PC-3 (cell line): Measurements from ENCODE around the gene MKLN1. TPM values are rescaled to one million over a fixed set of nuclear protein-coding genes. Genes with fewer than 3 reads are reported as not detected.

Experiments
- ATAC-seq: fragments of 200-7000 bp; cut with Tn5 transposase; 2 replicates; pipeline ENCODE4 v1.9.1; 2020; ENCODE audit warnings: mild to moderate bottlenecking, moderate library complexity
- BruUV-seq: library from RNA; stranded (reverse); fragments of 400-500 nt; replicated peaks from 2 replicates; lab custom pipeline; 2021; lab: Mats Ljungman, UMichigan
- CTCF ChIA-PET: fragments of 300-600 bp; sonication (Branson Sonifier 250); formaldehyde crosslinking; loops from one replicate; lab custom pipeline; 2022; ENCODE audit warnings: antibody characterized with exemption; lab: Charles Lee
- POLR2A ChIA-PET: fragments of 300-600 bp; sonication (Branson Sonifier 250); formaldehyde crosslinking; loops from one replicate; lab custom pipeline; 2022; ENCODE audit warnings: antibody characterized with exemption; ENCODE audit not compliant: unreplicated experiment; lab: Charles Lee
- DNase-seq: peaks from one replicate; pipeline ENCODE4 v3.0.0-alpha.2; 2015
- H2AFZ ChIP-seq: fragments of 300-600 bp; sonication (generic); 2 replicates; pipeline ENCODE4 v1.6.0; 2016; ENCODE audit warnings: antibody characterized with exemption, low read length
- H3F3A ChIP-seq: fragments of 300-600 bp; sonication (generic); one replicate; pipeline ENCODE4 v1.6.0; 2017; ENCODE audit warnings: antibody characterized with exemption, low read length, control low read depth, mild to moderate bottlenecking; ENCODE audit not compliant: unreplicated experiment
- H3K27ac ChIP-seq: fragments of 300-600 bp; sonication (generic); 2 replicates; pipeline ENCODE4 v1.5.1; 2016; ENCODE audit warnings: mild to moderate bottlenecking, low read length
- H3K27me3 ChIP-seq: fragments of 300-600 bp; sonication (generic); 2 replicates; pipeline ENCODE4 v1.6.1; 2016; ENCODE audit warnings: low read length, mixed read lengths
- H3K36me3 ChIP-seq: fragments of 300-600 bp; sonication (generic); 2 replicates; pipeline ENCODE4 v1.6.1; 2016; ENCODE audit warnings: low read depth, mixed run types, low read length, mixed read lengths
- H3K4me1 ChIP-seq: fragments of 300-600 bp; sonication (generic); 2 replicates; pipeline ENCODE4 v1.5.1; 2016; ENCODE audit warnings: low read length; ENCODE audit not compliant: insufficient read depth
- H3K4me2 ChIP-seq: fragments of 300-600 bp; sonication (generic); 2 replicates; pipeline ENCODE4 v1.6.0; 2016; ENCODE audit warnings: low read length
- H3K4me3 ChIP-seq: fragments of 300-600 bp; sonication (generic); 2 replicates; pipeline ENCODE4 v1.5.1; 2016; ENCODE audit warnings: mild to moderate bottlenecking, low read length, mixed read lengths
- H3K79me2 ChIP-seq: fragments of 300-600 bp; sonication (generic); 2 replicates; pipeline ENCODE4 v1.6.1; 2017; ENCODE audit warnings: low read length, mixed read lengths
- H3K9ac ChIP-seq: fragments of 300-600 bp; sonication (generic); 2 replicates; pipeline ENCODE4 v1.6.0; 2016; ENCODE audit warnings: mild to moderate bottlenecking, low read length
- H3K9me2 ChIP-seq: fragments of 300-600 bp; sonication (generic); replicated peaks from 2 replicates; pipeline ENCODE4 v1.6.1; 2016; ENCODE audit warnings: mixed run types, low read length, mixed read lengths
- H3K9me3 ChIP-seq: fragments of 300-600 bp; sonication (generic); 2 replicates; pipeline ENCODE4 v1.6.1; 2016; ENCODE audit warnings: low read length, mixed read lengths
- H4K20me1 ChIP-seq: fragments of 300-600 bp; sonication (generic); 2 replicates; pipeline ENCODE4 v1.6.1; 2016; ENCODE audit warnings: low read length, mixed read lengths
- EZH2 ChIP-seq: fragments of 300-600 bp; sonication (generic); IDR thresholded peaks from one replicate; pipeline ENCODE4 v1.6.1; 2017; ENCODE audit warnings: antibody characterized with exemption, mild to moderate bottlenecking, low read length; ENCODE audit not compliant: unreplicated experiment
- EZH2phosphoT487 ChIP-seq: fragments of 300-600 bp; sonication (generic); IDR thresholded peaks from 2 replicates; pipeline ENCODE4 v1.6.1; 2018; ENCODE audit warnings: mild to moderate bottlenecking, antibody characterized with exemption, low read length, borderline replicate concordance
- intact Hi-C: fragments of 100-400 bp; cut with micrococcal nuclease; formaldehyde crosslinking; loops from 2 replicates; pipeline ENCODE4 v1.9.0; 2023
- total RNA-seq: library from RNA; depleted of rRNA; stranded (reverse); fragments of >200 nt; gene quantifications from 2 replicates; pipeline ENCODE4 v1.2.3, GENCODE V29; 2014
- TF ChIP-seq, protein P1 (sequence below): fragments of 300-600 bp; sonication (generic); conservative IDR thresholded peaks from 2 replicates; pipeline ENCODE4 v1.5.1; 2017; ENCODE audit warnings: antibody characterized with exemption, low read depth, mild to moderate bottlenecking, low read length

Gene MKLN1
- total RNA-seq, 1 experiment from 2014 or later: 16.3 TPM

GRCh38 chr7:131501422-131501821 is 173.7 kb downstream of the MKLN1 start:
- ATAC-seq: no peak
- H3K4me1 ChIP-seq: no peaks in the 10 kb centered on the region
- no peak overlapping the region for H3K27ac ChIP-seq
- no peaks in the 10 kb centered on the region for H3K27me3 ChIP-seq
- intact Hi-C loops: no loop called here
- no peak overlapping the region for H3K4me2 ChIP-seq
- ChIA-PET CTCF (interaction anchor here (0.6 kb wide), 1 partner anchor 154 kb away, joined by 3 read pairs; no protein-coding TSS in a partner anchor), POLR2A (no interaction called here)
- no peaks in the 10 kb centered on the region for H3K9me3 ChIP-seq
- no peaks in the 10 kb centered on the region for H3K79me2 ChIP-seq
- DNase-seq: no peak
- H4K20me1 ChIP-seq: no peaks in the 10 kb centered on the region
- H3K9ac ChIP-seq: no peak overlapping the region
- no peaks in the 10 kb centered on the region for H3K9me2 ChIP-seq
- H3K36me3 ChIP-seq: peaks cover 6% of the 10 kb centered on the region; the same call in 1 of the 2 replicates
- H2AFZ ChIP-seq: no peak overlapping the region
- TF ChIP-seq, protein P1, sequence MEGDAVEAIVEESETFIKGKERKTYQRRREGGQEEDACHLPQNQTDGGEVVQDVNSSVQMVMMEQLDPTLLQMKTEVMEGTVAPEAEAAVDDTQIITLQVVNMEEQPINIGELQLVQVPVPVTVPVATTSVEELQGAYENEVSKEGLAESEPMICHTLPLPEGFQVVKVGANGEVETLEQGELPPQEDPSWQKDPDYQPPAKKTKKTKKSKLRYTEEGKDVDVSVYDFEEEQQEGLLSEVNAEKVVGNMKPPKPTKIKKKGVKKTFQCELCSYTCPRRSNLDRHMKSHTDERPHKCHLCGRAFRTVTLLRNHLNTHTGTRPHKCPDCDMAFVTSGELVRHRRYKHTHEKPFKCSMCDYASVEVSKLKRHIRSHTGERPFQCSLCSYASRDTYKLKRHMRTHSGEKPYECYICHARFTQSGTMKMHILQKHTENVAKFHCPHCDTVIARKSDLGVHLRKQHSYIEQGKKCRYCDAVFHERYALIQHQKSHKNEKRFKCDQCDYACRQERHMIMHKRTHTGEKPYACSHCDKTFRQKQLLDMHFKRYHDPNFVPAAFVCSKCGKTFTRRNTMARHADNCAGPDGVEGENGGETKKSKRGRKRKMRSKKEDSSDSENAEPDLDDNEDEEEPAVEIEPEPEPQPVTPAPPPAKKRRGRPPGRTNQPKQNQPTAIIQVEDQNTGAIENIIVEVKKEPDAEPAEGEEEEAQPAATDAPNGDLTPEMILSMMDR: no peak
- TF ChIP-seq EZH2 (no peak), EZH2phosphoT487 (no peak)
- no peaks in the 10 kb centered on the region for H3F3A ChIP-seq
- BruUV-seq: no TSS peak
- no peak overlapping the region for H3K4me3 ChIP-seq

GRCh38 chr7:131501930-131502685 is 174.4 kb downstream of the MKLN1 start:
- Histone ChIP-seq H3K9me3 (no peaks in the 10 kb centered on the region), H3K79me2 (no peaks in the 10 kb centered on the region), H3K4me2 (no peak overlapping the region), H3F3A (no peaks in the 10 kb centered on the region), H3K4me1 (no peaks in the 10 kb centered on the region), H3K9ac (no peak overlapping the region), H4K20me1 (no peaks in the 10 kb centered on the region), H3K9me2 (no peaks in the 10 kb centered on the region), H2AFZ (no peak overlapping the region), H3K36me3 (peaks cover 2% of the 10 kb centered on the region; the same call in 1 of the 2 replicates), H3K27ac (no peak overlapping the region), H3K27me3 (no peaks in the 10 kb centered on the region), H3K4me3 (no peak overlapping the region)
- no TSS peak for BruUV-seq
- DNase-seq: no peak
- ChIA-PET CTCF (no interaction called here), POLR2A (no interaction called here)
- intact Hi-C loops: no loop called here
- TF ChIP-seq, protein P1: no peak
- TF ChIP-seq EZH2 (no peak), EZH2phosphoT487 (no peak)
- no peak for ATAC-seq
